Measurements from ENCODE around the gene PTPRT. TPM values are rescaled to one million over a fixed set of nuclear protein-coding genes. Genes with fewer than 3 reads are reported as not detected.

PTPRT gene
- total and polyA plus RNA-seq, 2 of the 13 experiments (the other 11 are each of a cell fraction or from before 2014, with no cell fraction given) = under 0.01 to 0.09 TPM

- WGBS (ENCODE audit: low lambda C conversion rate) = 33% methylated on average over 4 of the region's 4 CpGs
- Histone ChIP-seq H4K20me1 (ENCODE audit: insufficient read depth, low read length) (no peaks in the 10 kb centered on the region), H3K27me3 (ENCODE audit: control insufficient read depth in 1 of 2, insufficient read depth in 2 of 2, low read length in 2 of 2) (no peaks in the 10 kb centered on the region), H3K4me1 (ENCODE audit: insufficient read depth, low read length) (peaks cover 15% of the 10 kb centered on the region), H3K79me2 (ENCODE audit: insufficient read depth, low read length) (no peaks in the 10 kb centered on the region), H3K9ac (ENCODE audit: insufficient read depth, low read depth, low read length) (no peak overlapping the region), H3K27ac (ENCODE audit: extremely low read length, insufficient read depth, low read length) (no peak overlapping the region), H3K4me3 (replicated peaks in 1 of 3; ENCODE audit: insufficient read depth in 1 of 3, low read depth in 2 of 3, low read length in 3 of 3) (no peak overlapping the region), H2AFZ (ENCODE audit: low read length) (no peak overlapping the region), H3K36me3 (replicated peaks in 1 of 2; ENCODE audit: control insufficient read depth in 1 of 2, insufficient read depth in 2 of 2, low read length in 2 of 2) (no peaks in the 10 kb centered on the region), H3K9me3 (ENCODE audit: low read length) (peaks cover 14% of the 10 kb centered on the region), H3K4me2 (ENCODE audit: low read depth, low read length) (no peak overlapping the region)
- intact Hi-C loops (cut with micrococcal nuclease; ENCODE audit: unreplicated experiment) (no loop called here), in situ Hi-C loops (cut with HindIII; ENCODE audit: extremely low pct_ligation_motif_present, low pct_unique_long_range_greater_than_20kb) (no loop called here)
- ChIA-PET POLR2A (no interaction called here), CTCF (ENCODE audit: low intra/inter-chr PET ratio, low total read pairs) (no interaction called here)
- TF ChIP-seq PHF21A (CRISPR knock-in tag; IDR thresholded peaks at IDR 0.05) (no peak), ZNF597 (CRISPR knock-in tag; IDR thresholded peaks at IDR 0.05) (no peak), CERS6 (CRISPR knock-in tag; IDR thresholded peaks at IDR 0.05) (no peak), IRF1 (CRISPR knock-in tag; IDR thresholded peaks at IDR 0.05; ENCODE audit: low read depth) (no peak), ZFP37 (CRISPR knock-in tag; IDR thresholded peaks at IDR 0.05; ENCODE audit: borderline replicate concordance) (no peak), MIER3 (CRISPR knock-in tag; IDR thresholded peaks at IDR 0.05; ENCODE audit: borderline replicate concordance) (no peak), ZNF782 (CRISPR knock-in tag; IDR thresholded peaks at IDR 0.05; ENCODE audit: borderline replicate concordance) (no peak), GRHL1 (CRISPR knock-in tag; conservative IDR thresholded peaks at IDR 0.05) (no peak), MTF2 (CRISPR knock-in tag; IDR thresholded peaks at IDR 0.05; ENCODE audit: borderline replicate concordance) (no peak), ZNF724P (CRISPR knock-in tag; IDR thresholded peaks at IDR 0.05; ENCODE audit: borderline replicate concordance) (no peak), ARNT (IDR thresholded peaks at IDR 0.05) (no peak), SCMH1 (CRISPR knock-in tag; IDR thresholded peaks at IDR 0.05; ENCODE audit: borderline replicate concordance) (no peak)
- no peak for DNase-seq (ENCODE audit: low spot score)
- BruUV-seq (replicated peaks) = no TSS peak
- no peak for FAIRE-seq
- no peak for ATAC-seq
Observed at GRCh38 chr20:42138729-42139128, 1051.0 kb downstream of the PTPRT start.
